Measurements from ENCODE around the gene UNCX.

UNCX gene

DNA sequence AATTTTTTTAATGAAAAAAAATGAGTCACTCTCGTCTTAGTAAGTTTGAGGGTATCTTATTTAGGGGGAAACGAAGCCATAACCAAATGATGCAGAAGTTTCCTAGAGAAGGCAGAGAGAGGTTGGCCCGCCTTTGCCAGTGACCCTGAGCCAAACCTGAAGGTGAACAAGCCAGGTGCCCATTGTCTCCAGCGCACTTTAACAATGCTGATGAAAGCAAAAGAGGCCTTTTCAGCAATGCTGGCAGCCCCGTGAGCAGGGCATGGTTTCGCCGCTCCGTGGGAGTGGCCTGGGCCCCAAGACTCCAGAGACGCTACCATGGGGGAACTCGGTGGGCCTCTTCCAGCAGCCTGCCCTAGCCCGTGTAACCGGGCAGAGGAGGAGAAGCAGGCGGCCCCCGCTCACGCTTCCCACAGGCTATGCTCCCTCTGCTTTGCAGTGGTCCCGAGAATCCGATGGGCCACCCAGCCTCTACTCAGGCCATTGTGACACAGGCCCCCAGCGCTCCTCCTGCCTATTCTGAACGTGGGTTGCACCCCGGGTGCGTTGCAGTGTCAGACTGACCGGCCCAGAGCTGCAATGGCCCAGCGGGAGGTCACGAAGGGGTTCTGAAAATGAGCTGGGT, 14.0 kb upstream of the UNCX start:
- no peak for FAIRE-seq

DNA sequence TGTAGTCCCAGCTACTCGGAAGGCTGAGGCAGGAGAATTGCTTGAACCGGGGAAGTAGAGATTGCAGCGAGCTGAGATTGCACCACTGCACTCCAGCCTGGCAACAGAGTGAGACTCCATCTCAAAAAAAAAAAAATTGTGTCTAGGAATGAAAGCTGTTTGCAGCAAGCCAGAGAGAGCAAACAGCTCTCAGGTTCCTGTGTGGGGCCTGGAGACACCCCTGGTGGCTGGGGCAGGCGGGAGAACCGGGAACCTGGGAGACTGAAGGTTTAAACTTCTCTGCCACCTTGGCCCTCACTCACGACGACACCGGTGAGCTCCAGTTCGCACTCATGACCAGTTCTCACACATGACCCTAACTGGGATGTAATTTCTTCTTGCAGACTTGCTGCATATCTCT, 13.2 kb upstream of the UNCX start:
- no peak for FAIRE-seq

DNA sequence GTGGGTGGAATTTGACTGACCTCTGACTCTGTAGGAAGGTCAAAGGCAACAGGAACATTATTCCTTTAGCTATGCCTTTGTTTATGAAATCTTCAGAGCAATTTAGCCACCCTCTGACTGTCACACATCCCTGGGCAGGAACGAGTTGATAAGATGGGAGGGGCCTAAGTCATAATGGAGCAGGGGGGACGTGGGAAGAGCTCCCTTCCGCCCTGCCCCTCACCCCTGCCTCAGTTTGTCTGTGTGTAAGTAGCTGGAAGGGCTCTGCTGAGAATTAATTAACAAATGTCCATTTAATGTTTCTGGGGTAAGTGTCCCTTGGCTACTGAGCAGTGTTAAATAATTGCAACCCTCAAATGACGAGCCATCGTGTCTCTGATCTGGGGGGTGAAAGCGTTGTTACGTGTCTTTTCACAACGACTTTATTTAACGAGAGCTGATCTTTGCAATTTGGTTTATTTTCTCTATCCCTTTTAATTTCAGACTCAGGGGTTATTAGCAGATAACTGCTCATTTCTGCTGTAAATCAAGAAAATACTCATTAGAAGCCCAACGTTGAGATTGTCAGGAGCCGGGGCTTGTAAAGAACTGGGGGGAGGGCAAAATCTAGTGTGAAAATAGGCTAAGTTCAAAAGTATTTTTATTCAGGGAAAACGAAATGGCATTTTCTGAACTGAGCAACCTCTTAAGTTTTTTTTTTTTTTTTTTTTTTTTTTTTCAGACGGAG, 12.5 kb upstream of the UNCX start:
- no peak for FAIRE-seq

DNA sequence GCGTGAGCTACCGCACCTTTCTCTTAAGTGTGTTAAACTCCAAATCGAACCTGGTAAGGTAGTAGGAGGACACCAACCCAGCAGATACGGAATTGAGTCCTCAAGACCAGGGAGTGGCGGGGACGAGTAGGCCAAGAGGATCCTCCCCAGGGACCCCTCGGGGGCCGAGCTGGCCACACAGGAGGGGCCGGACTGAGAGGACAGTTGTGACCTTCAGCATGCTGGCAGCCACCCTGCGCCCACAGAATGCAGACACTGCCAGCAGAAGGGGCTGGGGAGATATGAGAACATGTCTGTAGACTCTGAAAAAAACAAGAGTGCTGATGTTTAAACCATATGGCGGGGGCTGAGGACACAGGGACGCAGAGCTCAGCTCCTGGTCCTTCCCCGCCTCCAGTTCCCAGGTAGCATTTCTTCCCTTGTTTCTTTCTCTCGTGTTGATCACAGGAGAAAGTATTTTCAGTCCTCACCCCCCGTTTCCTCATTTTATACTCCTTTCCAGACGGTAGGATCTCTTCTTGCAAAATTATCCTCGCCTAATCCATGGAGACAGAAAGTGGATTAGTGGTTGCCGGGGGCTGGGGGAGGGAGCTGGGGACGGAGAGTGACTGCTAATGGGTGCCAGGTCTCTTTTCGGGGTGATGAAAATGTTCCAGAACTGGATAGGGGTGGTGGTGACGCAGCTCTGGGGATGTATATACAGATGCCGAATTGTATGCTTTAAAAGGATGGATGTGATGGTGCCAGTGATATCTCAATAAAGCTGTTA, 11.5 kb upstream of the UNCX start:
- FAIRE-seq, result no peak

DNA sequence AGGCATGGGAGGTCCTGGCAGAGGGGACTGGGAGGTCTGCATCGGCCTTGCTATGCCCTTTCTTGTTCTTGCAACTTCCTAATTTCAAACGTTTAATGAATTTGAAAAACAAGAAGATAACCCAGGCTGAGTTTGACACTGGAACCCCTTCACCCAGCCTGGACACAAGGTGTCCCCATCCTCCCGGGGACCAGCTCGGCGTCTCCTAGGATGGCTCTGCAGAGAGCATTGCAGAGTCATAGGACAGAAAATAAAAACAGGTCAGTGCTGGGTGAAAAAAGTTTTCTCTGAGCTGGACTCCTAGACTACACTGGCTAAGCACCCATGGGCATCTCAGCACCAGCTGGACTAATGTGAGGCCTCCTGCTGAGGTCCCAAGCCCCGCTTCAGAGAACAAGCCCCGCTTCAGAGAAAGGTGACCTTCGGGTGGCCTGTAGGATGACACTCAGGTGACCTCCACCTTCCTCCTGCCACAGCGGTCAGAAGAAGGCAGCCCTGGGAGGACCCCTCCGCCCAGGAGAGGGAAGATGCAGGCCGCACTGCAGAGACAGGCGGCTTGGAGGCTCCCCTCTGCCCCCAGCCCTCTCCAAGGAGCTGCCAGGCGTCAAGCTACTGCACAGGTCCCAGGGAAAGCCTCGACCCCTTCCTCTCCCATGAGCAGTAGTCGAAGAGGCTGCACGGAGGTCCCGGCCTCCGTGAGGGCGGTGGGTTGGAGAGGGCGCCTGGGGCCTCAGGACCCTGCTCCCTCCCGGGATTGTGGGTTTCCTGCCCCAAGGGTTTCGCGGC, 9.3 kb upstream of the UNCX start:
- FAIRE-seq, result no peak

DNA sequence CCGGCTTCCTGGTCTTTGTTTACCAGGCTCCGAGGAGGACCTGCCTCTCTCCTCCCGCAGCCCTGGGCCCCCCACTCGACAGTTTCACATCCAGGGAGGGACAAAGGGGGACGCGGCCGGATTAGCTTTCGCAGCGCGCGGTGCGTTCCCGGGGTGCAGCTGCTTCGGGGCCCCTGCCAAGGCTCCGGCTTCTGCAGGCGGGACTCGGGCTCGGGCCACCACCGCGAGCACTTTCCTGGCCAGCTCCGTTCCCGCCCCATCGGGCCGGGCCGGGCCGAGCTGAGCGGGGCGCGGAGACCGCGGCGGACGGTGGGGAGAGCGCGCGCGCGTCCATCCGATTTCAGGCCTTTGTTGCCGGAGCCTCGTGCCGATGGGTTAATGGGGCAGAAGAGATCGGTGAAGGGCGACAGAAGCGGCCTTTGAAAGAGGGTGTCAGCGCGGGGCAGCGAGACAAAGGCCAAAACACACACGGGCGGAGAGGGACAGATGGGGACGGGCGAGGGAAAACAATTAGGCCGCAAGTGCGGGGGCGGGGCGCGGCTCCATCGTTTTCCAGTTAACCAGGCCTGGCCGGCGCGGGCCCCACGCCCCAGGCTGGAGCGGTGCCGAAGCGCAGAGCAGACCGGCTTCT, 8.5 kb upstream of the UNCX start:
- no peak for FAIRE-seq

DNA sequence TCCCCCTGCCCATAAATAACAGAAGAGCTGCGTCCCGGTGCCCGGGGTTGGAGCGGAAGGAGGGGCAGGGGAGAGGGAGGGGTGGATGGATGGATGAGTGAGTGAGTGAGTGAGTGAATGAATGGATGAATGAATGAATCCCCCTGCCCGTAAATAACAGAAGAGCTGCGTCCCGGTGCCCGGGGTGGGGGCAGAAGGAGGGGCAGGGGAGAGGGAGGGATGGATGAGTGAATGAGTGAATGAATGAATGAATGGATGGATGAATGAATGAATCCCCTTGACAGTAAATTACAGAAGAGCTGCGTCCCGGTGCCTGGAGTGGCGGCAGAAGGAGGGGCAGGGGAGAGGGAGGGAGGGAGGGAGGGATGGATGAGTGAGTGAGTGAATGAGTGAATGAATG, 7.6 kb upstream of the UNCX start:
- FAIRE-seq, result no peak

DNA sequence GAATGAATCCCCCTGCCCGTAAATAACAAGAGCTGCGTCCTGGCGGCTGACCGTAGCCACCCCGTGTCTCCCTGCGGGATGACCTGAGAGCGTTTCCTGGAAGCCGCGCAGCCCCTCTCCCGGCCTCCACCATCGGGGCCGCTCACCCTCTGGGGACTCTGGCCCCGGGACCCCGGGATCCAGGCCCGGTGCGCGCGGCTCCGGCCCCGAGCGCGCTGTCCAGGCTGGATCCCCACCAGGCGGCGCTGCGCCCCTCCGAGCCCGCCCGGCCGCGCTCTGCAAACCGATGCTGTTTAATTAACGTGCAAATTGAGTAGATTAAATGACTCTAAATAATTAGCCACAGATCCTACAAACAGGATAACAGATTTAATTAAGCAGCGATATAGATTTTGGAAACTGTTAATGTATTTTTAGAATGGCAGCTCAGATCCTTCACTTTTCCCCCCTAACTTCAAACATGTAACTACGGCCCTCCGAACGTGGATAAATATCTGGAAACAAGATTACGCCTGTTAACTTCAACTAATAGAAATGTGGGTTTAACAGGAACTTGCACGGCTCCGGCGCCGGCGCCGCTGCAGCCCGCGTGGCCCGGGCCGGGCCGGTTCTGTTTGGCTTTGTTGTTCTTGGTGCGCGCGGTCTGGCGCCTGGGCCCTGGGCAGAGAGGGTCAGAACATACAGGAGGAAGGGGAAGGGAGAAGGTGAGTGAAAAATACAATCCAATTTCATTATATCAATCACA, 7.1 kb upstream of the UNCX start:
- no peak for FAIRE-seq

DNA sequence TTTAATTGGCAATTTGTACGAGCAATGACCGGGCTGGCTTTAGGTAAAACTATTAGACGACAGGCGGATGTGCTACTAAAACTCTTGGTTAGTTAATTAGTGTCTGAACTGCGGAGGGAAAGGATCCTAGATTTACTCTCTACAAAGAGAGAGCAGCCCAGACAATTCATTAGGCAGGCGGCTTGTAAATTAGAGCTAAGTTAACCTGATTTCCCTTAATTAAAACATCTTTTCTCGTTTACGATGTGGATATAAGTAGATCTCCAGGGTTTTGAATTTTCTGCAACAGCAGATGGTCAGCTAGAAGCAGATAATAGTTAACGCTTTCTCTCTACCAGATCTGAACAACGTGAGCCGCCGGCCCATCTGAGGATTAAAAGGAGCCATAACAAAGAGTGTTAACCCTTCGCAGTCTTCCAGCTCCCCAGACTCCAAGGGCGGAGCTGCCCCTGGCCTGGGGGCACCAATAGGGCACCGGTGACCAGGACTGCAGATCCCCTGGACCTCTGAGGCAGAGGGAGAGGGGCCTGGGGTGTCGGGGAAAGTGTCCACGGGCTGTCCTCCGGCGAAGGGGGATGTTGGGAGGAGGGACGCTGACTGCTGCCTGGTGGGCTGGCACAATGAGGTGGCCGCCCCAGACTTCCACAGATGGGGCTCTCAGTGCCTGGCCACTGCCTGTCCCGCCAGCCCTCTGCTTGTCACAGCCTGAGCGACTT, 6.3 kb upstream of the UNCX start:
- FAIRE-seq, result no peak

DNA sequence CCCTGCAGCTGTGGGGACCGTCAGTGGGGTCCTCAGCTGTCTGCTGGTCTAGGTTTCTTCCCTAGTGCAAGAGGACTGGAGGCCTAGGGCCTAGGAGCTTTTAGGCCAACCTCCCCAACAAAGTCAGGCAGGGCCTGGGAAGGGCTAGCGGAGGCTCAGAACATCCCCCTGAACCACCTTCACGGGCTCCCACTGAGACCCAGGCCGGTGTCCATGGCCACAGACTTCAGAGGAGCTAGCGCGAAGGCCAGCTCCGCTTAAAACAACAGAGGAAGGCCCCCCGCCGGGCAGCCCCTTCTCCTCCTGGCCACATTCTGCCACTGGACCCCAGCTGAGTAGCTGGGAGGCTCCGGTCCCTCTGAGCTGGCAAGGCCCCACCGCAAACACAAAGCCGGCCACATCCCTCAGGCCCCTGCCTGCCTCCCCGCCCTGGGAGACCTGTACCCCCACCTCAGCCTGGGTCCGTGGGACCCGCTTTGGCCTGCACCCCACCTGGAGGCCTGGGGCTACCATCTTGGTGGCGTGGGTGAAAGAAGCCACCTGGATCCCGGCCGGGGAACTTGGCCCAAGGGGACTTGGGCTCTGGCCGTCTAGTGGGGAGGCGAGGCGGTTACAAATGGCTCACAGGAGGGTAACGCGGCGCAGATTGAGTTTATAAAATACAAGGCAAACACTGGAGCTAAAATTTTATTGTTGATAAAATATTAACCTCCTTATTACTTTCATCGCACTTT, 5.4 kb upstream of the UNCX start:
- FAIRE-seq, result no peak

DNA sequence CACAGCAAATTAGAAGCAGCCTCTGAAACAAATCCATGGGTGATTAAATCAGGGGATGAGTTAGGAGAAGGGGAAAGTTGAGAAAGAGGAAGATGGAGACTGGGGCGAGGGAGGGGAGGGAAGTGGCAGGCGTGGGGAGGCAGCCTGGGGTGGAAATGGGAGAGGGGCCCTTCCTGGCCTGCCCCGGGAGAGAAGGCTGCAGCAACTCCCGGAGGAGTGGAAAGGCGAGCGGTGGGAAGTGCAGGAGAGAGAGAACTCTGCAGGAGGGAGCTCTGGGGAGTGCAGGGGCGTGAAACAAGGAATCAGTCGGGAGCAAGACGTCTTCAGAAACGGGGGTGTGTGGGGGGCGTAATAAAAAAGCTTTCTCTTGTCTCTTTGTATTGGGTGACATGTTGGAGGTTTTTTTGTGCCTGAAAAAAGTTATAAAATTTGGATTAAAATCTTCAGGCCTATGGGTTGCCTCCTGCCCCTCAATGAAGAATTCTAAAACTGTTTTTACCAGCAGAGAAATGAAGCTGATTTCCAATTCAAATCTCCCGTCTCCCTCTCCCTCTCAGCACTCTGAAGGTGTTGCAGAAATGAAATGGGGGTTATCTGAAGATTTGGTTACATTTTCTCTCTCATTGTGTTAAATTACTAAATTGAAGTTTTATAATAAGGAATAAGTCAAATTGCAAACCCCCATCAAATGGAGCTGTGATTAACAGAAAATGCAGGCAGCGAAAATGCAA, 4.7 kb upstream of the UNCX start:
- no peak for FAIRE-seq

DNA sequence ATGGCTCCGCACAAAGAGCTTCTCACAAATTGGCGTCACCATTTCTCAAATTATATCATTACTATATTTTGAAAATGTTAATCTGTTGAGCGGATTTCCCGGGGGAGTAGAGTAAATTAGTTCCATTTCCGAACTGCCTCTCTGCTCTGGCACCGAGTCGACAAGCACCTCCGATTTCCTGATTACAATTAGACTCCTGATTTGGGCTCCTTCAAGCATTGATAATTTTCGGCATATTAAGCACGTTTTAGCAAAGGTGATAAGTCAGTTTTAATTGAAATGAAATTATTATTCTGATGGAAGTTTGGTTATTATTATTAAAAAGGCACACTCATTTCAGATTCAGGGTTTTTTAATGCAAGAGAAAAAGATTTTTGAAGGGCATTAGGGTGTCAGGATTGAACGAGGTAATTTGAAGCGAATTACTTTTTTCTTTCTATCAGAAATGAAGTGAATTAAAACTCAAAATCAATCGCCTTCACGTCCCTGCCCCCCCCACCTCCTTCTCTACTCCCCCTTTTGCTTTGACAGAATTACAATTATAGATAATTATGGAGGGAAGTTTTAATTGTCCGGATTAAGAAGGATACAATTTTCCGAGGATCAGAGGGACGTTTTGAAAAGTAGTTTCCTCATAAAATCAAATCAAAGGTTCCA, 4.0 kb upstream of the UNCX start:
- FAIRE-seq, result no peak

DNA sequence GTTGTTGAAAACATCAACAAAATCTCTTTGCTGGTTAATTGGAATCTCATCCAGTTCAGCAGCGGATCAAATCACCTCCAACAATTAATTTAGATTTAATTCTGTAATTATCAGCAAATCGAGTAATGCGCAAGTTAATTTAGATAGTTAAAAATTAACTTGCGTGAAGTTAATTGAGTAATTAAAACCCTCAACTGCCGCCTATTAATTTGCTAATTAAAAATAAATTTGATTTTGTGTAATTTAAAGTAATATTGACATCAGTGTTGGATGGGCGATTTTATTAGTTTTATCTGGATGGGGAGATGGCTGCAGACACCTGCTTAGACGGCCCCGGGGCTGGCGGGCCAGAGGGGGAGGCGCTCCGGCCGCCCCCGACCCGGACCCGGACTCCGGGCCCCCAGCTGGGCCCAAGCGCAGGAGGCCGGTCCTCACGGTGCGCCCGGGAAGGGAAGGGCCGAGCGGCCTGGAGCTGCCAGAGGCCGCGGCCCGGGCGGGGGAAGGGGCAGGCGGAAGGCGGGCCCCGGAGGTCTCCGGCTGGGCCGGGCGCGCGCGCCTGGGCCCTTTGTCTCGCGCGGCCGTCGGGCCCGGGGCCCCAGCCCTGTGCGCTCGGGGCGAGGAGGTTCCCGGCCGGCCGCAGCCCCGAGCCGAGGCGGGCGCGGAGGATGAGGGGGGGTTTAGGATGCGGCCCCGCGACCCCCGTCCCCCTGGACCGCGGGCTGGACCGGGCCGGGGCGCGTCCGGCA, 3.3 kb upstream of the UNCX start:
- no peak for FAIRE-seq

DNA sequence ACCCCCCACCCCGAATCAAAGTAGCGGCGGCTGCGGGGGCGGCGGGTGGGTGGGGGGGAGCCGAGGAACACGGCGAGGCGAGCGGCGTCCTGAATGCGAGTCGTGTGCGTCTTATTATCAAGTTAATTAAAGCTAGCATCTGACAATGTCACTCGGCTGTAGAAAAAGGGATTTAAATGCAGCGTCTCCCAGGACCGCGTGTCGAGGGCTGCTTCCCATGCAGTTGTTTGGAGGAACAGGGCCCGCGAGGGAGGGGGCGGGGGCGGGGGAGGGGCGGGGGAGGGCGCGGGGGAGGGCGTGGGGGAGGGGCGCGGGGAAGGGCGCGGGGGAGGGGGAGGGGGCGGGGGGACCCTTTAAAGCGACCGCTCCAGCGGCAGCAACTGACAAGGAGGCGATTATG, 2.7 kb upstream of the UNCX start:
- no peak for FAIRE-seq

DNA sequence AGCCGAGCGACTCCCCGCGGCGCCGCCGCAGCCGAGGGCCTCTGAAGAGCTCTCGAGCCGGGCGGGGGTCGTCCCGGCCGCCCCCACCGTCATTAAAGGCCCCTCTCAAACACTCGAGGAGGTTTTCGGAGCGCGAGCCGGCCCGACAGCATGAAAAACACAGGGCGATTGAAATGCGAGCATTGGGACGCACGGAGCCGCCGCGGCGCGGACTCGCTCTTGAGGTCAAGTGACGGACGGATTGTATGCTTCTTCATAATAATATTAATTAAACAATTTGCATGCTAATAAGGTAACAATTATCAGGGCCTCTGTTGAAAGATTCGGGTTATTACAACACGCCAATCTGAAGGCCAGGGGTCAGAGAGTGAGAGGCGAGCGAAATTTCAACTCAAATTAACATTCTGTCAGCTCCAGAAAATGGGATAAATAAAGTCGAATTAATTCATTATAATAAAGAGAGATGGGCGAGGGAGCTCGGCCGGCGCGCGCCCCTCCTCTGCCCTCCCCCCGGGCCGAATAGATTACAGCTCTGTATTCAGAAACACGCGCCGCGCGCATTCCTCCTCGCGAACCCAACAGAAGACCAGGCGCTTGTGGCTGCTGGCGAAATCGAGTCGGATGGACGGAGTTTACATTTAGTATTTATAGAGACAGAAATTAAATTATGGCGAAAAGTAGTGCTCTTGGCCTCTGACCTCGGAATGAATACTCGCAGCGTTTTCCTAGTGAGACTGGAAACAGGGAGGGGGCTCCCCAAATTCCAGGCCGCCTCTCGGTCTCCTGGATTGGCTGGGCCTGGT, 2.1 kb upstream of the UNCX start:
- no peak for FAIRE-seq

DNA sequence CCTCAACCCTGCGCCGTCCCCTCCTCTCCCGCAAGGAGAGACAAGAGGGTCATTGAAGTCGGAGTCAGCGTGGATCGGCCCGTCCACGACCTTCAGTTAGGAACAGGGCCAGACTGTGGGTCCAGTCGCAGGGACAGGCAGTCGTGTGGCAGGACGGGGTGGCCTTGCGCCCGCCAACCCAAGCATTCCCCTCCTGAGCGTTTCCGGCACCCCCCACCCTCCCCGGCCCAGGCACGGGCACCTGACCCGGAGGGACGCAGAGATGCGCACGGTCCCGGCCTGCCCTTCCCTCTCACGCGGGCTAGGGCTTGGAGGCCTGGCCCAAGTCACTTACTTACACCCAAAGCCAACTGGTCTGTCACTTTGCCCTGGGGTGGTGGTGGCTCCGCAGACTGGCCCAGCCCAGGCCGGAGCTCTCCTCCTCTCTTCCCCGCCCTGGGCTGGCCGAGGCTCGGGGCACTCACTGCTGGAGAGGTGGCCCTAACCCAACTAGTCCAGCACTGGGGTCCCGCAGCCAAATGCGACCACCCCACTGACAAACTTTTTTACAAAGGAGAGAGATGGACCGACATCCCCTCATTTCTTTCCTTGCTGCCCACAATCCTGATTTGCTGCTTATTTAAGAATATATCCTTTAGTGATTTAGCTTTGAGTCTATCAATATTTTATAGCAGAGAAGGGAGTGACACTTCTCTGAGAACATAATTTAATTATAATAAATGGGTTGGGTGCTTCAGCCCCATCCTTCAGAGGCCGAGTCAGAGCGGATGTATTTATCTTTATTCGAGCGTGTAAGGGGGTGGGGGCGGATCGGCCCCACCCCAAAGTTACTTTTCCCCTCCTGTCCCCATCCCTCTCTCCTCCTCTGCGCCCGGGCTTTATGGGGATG, 1.2 kb upstream of the UNCX start:
- FAIRE-seq, result no peak

DNA sequence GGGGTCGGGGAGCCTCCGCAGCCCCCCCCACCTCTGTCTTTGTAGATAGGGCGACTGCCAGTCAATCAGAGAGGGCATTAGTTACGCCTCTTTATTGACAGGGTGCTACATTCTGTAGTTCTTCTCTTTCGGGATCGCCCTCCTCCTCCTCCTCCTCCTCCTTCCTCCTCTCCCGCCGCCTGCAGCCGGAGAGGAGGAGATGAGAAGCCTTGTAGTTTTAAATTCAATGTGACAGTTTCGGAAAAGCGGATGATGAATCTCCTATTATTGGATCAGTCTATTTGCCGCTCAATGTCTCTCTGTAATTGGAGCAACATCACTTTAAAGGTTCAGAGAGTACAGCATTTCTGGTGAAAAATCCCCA, 587 bp upstream of the UNCX start:
- no peak for FAIRE-seq
